Measurements from ENCODE around the gene DNAAF3. TPM values are rescaled to one million over a fixed set of nuclear protein-coding genes. Genes with fewer than 3 reads are reported as not detected.

The DNAAF3 gene
- total RNA-seq, 2 donors from 2014 or later = 1.6 to 2.4 TPM

GRCh38 chr19:55118401-55118991 lies 47.9 kb downstream of the DNAAF3 start:
- Histone ChIP-seq H3K4me3 (peak overlapping the region; percentile 49), H3K9ac (ENCODE audit: low read depth in 2 of 2, low read length in 2 of 2) (peak overlapping the region in 1 of 2 donors; percentile 60), H3K36me3 (no peaks in the 10 kb centered on the region), H3K9me3 (no peaks in the 10 kb centered on the region), H3K27ac (no peak overlapping the region), H3K27me3 (no peaks in the 10 kb centered on the region), H3K4me1 (peaks cover 8% of the 10 kb centered on the region)
- DNase-seq = peak; percentile 78
- intact Hi-C loops (cut with DNase I) = no loop called here
- no peak for TF ChIP-seq CTCF (IDR thresholded peaks at IDR 0.05)

GRCh38 chr19:55117663-55118391 lies 48.6 kb downstream of the DNAAF3 start:
- H3K4me3 ChIP-seq = peak overlapping the region; percentile 49
- H3K36me3 ChIP-seq = no peaks in the 10 kb centered on the region
- intact Hi-C loops (cut with DNase I) = no loop called here
- peaks cover 8% of the 10 kb centered on the region for H3K4me1 ChIP-seq
- no peak for TF ChIP-seq CTCF (IDR thresholded peaks at IDR 0.05)
- H3K27ac ChIP-seq = peak overlapping the region; percentile 23
- DNase-seq = peak; percentile 99
- no peaks in the 10 kb centered on the region for H3K27me3 ChIP-seq
- H3K9ac ChIP-seq (ENCODE audit: low read depth in 2 of 2, low read length in 2 of 2) = peak overlapping the region; percentile 60 to 77
- H3K9me3 ChIP-seq = no peaks in the 10 kb centered on the region

GRCh38 chr19:55116859-55117662 lies 49.4 kb downstream of the DNAAF3 start, which contains the start of gene PPP1R12C:
Gene PPP1R12C (minus strand): TSS chr19:55117637. CDS start chr19:55117543, 94 bp downstream.
- Histone ChIP-seq H3K36me3 (no peaks in the 10 kb centered on the region), H3K27ac (peak within 1 kb of the TSS; percentile 88), H3K9ac (ENCODE audit: low read depth in 2 of 2, low read length in 2 of 2) (peak within 1 kb of the TSS; percentile 77 to 99), H3K4me3 (peak within 1 kb of the TSS; percentile 76), H3K27me3 (no peaks in the 10 kb centered on the region), H3K4me1 (peaks cover 8% of the 10 kb centered on the region), H3K9me3 (no peaks in the 10 kb centered on the region)
- intact Hi-C loops (cut with DNase I) = no loop called here
- TF ChIP-seq CTCF (IDR thresholded peaks at IDR 0.05) = no peak
- DNase-seq = peak; percentile 38

GRCh38 chr19:55116232-55116858 lies 50.1 kb downstream of the DNAAF3 start:
- peak; percentile 69 for DNase-seq
- intact Hi-C loops (cut with DNase I) = no loop called here
- H3K36me3 ChIP-seq = no peaks in the 10 kb centered on the region
- peaks cover 8% of the 10 kb centered on the region for H3K4me1 ChIP-seq
- H3K4me3 ChIP-seq = peak overlapping the region; percentile 76
- no peaks in the 10 kb centered on the region for H3K9me3 ChIP-seq
- peak overlapping the region; percentile 73 to 99 for H3K9ac ChIP-seq (ENCODE audit: low read depth in 2 of 2, low read length in 2 of 2)
- H3K27me3 ChIP-seq = no peaks in the 10 kb centered on the region
- TF ChIP-seq CTCF (IDR thresholded peaks at IDR 0.05) = no peak
- peak overlapping the region; percentile 88 for H3K27ac ChIP-seq
